ENCODE results near the gene TBPL2.
"Not testable (repeated sequence)": the region's sequence is repeated elsewhere in the genome, so short reads cannot be mapped to it uniquely, and the experiment has no call there.

The TBPL2 gene

GRCh38 chr14:55411426-55412389 is 28.7 kb downstream of the TBPL2 start, which contains the start of gene ATG14:
Gene ATG14, minus strand, starts transcription at chr14:55411830. Its CDS starts 8 bp downstream, at chr14:55411822.
- peak; percentile 20 to 48 for DNase-seq (ENCODE audit: extremely low read depth in 1 of 2, low read depth in 1 of 2)

- DNase-seq (ENCODE audit: extremely low read depth in 1 of 2, low read depth in 1 of 2): no peak
Measured at GRCh38 chr14:55410876-55411275, 29.5 kb downstream of the TBPL2 start.

DNA sequence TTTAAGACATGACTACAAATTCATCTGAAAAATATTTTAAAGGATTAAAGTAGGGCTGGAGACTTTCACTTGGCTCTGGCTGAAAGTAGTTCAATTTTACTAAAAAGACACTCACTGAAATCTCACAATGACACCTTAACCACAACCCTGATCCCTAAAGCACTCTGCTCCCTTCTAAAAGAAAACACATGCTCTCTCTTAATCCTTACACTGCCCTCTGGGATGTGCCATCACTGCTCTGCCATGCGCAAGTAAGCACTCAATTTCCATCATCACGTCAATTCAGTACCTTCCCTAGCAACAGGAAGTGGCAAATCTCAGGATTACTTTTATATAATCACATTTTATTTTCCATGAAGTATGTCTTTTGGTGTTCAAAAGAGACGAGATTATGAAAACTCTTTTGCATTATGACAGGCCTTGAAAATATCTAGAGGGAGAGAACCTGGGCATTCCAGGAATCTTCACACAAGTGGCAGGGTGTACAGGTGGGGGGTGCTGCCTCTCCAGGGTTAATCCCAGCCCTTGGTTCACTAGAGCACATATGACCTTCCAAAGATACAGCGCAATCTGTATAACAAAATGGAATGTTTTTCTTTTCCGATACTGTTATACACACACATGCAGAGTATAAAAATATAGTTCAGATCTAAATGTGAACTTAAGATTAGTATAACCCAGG is 36.1 kb downstream of the TBPL2 start:
- DNase-seq (ENCODE audit: extremely low read depth in 1 of 2, low read depth in 1 of 2): no peak

- DNase-seq (ENCODE audit: extremely low read depth in 1 of 2, low read depth in 1 of 2): no peak
Measured at GRCh38 chr14:55401751-55402150, 38.7 kb downstream of the TBPL2 start.

- DNase-seq (ENCODE audit: extremely low read depth in 1 of 2, low read depth in 1 of 2): no peak
Measured at GRCh38 chr14:55399852-55400251, 40.6 kb downstream of the TBPL2 start.

DNA sequence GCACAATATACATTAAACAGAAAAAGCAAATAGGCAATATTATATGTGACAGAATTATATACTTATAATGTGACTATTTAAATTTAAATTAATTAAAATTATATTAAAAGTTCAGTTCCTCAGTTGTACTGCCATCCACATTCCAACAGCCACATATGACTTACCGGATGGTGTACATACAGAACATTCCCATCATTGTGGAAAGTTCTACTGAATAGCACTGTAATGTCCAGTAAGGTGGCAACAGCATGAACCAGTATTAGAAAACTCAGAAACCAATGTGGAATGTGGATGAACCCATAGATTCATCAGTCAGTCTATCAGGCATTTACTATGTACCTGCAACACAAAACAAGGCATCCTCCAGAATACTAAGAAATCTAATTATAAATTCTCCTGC is 41.2 kb downstream of the TBPL2 start:
- DNase-seq (ENCODE audit: extremely low read depth in 1 of 2, low read depth in 1 of 2): no peak

DNA sequence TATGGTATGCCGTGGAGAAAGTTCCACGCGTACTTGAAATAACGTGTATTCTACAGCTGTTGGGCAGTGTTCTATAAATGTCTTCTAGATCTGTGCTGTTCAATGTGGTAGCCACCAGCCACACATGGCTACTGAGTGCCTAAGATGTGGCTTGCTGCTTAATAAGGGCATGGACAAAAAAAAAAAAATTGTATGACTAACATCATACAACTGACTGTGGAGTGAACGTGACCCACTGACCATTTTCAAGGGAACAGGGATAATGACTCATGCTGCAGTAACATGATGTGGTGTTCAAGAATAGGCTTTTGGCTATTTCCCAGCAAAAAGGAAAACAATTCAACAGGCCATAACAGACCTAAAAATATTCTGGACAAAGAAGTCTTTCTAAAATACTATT is 41.7 kb downstream of the TBPL2 start:
- no peak for DNase-seq (ENCODE audit: extremely low read depth in 1 of 2, low read depth in 1 of 2)

- DNase-seq (ENCODE audit: extremely low read depth in 1 of 2, low read depth in 1 of 2): no peak
Measured at GRCh38 chr14:55389330-55389729, 51.1 kb downstream of the TBPL2 start.

GRCh38 chr14:55388160-55388559 is 52.3 kb downstream of the TBPL2 start:
- DNase-seq (ENCODE audit: extremely low read depth in 1 of 2, low read depth in 1 of 2): no peak

DNA sequence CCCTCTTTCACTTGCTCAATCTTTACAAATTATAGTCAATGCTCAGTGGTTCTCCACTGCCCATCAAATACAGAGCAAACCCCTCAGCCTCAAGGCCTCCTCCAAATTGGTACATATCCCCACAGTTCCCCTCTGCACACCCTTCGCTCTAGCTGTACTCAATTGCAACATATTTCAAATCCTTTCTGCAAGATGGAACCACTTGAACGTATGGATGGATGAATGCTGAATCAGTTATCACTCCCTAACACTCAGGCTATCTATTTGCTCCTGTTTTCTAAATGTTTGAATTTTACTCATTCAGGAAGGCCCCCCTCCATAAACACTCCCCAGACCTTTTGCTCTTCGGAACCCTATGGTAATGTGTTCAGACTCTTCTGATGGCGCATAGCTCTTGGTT is 53.3 kb downstream of the TBPL2 start:
- DNase-seq (ENCODE audit: extremely low read depth in 1 of 2, low read depth in 1 of 2): no peak

- no peak for DNase-seq (ENCODE audit: extremely low read depth in 1 of 2, low read depth in 1 of 2)
Measured at GRCh38 chr14:55386037-55386808, 54.2 kb downstream of the TBPL2 start.

DNA sequence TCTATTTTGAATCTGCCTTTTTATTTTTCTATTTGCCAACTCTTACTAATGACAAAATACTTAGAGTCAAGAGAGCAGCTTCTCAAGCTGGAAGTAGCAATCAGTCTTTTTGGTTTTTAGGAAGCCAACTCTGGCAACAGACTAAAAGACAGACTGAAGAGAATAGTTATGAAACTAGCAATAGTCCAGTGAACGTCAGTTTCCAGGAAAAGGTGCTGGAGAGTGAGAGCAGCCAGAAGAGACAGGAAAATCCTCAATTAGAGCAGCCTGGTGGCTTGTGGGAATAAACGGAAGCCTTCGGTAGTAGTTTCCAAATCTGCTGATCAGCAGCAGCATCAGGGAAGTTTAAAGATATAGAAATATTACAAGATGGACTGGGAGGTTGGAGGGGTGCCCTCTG is 55.9 kb downstream of the TBPL2 start:
- no peak for DNase-seq (ENCODE audit: extremely low read depth in 1 of 2, low read depth in 1 of 2)

DNA sequence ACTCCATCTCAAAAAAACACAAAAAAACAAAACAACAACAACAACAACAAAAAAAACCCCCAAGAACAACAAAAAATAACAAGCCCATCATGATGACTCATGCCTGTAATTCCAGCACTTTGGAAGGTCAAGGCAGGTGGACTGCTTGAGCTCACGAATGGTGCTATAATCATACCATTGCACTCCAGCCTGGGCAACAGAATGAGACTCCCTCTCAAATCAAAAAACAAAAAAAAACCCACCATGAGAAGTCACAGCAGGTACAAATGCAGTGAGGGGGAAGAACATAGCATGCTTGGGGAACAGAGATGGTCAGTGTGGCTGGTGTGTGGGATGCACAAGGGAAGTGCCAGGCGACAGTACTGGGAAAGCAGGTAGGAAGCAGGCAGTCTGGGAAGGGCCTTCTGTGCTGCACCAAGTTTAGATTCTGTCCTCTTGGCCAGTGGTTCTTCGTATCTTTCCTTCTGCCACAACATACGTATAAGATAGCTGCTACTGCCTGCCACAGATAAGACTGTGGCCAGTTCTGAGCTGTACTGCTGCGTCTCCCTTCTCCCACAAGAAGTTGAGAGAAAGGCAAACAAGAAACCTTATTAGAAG is 56.8 kb downstream of the TBPL2 start:
- no peak for DNase-seq (ENCODE audit: extremely low read depth in 1 of 2, low read depth in 1 of 2)

GRCh38 chr14:55383056-55383466 is 57.4 kb downstream of the TBPL2 start:
- DNase-seq (ENCODE audit: extremely low read depth in 1 of 2, low read depth in 1 of 2): not testable (repeated sequence)

- no peak for DNase-seq (ENCODE audit: extremely low read depth in 1 of 2, low read depth in 1 of 2)
Measured at GRCh38 chr14:55382483-55382882, 57.9 kb downstream of the TBPL2 start.

DNA sequence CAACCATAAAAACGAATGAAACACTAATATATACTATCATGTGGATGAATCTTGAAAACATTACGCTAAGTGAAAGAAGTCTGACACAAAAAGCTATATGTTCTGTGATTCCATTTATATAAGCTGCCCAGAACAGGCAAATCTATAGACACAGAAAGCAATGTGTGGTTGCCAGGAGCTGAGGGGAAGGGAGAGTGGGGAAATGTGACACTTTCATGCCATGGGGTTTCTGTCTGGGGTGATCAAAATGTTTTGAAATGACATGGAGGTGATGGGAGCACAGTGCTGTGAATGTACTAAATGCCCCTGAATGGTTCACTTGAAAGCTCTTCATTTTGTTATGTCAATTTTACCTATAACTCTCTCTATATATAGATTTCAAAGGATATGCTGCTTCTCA is 58.9 kb downstream of the TBPL2 start:
- DNase-seq (ENCODE audit: extremely low read depth in 1 of 2, low read depth in 1 of 2): no peak

DNA sequence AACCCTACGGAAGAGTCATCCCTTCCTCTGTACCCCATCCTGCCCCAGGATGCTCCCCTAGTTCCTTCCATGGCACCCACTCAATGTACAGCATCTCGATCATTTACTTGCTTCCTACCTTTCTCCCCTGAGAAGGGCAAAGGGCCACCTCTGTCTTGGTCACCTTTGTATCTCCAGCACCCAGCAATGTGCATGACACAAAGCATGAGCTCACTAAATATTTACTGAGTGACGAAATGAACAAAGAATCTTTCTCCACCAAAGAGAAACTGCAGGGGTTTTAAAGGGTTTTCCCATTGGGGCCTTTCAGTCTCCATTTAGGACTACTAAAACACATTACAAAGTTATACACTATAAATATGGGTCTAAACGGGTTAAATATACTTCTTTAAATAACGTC is 59.4 kb downstream of the TBPL2 start:
- no peak for DNase-seq (ENCODE audit: extremely low read depth in 1 of 2, low read depth in 1 of 2)

- DNase-seq (ENCODE audit: extremely low read depth in 1 of 2, low read depth in 1 of 2): no peak
Measured at GRCh38 chr14:55377236-55377635, 63.2 kb downstream of the TBPL2 start.

DNA sequence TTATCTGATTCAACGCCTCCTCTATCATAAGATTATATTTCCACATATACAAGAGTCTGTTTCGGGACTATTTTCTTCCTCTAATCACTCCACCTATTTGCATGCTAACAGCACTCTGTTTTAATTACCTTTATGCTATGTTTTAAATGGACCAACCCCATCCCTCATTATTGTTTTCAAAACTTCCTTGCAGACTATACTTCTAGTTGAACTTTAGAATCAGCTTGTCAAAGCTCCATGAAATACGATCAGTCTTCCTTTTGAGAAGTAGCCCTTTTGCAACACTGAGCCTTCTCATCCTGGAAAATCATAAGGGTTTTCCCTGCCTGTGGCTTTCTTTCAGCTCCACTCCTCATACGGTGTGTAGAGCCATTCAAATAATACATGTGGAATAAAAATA is 65.6 kb downstream of the TBPL2 start:
- DNase-seq (ENCODE audit: extremely low read depth in 1 of 2, low read depth in 1 of 2): no peak

GRCh38 chr14:55373784-55374705 is 66.4 kb downstream of the TBPL2 start:
- no peak for DNase-seq (ENCODE audit: extremely low read depth in 1 of 2, low read depth in 1 of 2)
